ENCODE data around the gene ARHGEF10L.

ARHGEF10L gene

GRCh38 chr1:17689011-17689410, 149.5 kb downstream of the ARHGEF10L start:
- DNase-seq (ENCODE audit: low read depth) = no peak
- TF ChIP-seq CTCF (IDR thresholded peaks at IDR 0.05; ENCODE audit: insufficient read depth, low read depth, low read length, missing control alignments) = no peak
- H3K4me3 ChIP-seq (ENCODE audit: low read depth, low read length) = no peak overlapping the region

GRCh38 chr1:17690906-17691634, 151.6 kb downstream of the ARHGEF10L start:
- no peak for TF ChIP-seq CTCF (IDR thresholded peaks at IDR 0.05; ENCODE audit: insufficient read depth, low read depth, low read length, missing control alignments)
- DNase-seq (ENCODE audit: low read depth) = no peak
- no peak overlapping the region for H3K4me3 ChIP-seq (ENCODE audit: low read depth, low read length)

GRCh38 chr1:17692645-17693044, 153.1 kb downstream of the ARHGEF10L start:
- DNase-seq (ENCODE audit: low read depth) = no peak
- no peak overlapping the region for H3K4me3 ChIP-seq (ENCODE audit: low read depth, low read length)
- TF ChIP-seq CTCF (IDR thresholded peaks at IDR 0.05; ENCODE audit: insufficient read depth, low read depth, low read length, missing control alignments) = no peak

- no peak for TF ChIP-seq CTCF (IDR thresholded peaks at IDR 0.05; ENCODE audit: insufficient read depth, low read depth, low read length, missing control alignments)
Measured at GRCh38 chr1:17696417-17697301, 157.2 kb downstream of the ARHGEF10L start.

GRCh38 chr1:17697458-17697857, 158.0 kb downstream of the ARHGEF10L start:
- TF ChIP-seq CTCF (IDR thresholded peaks at IDR 0.05; ENCODE audit: insufficient read depth, low read depth, low read length, missing control alignments) = no peak
- DNase-seq (ENCODE audit: low read depth) = no peak
- H3K4me3 ChIP-seq (ENCODE audit: low read depth, low read length) = no peak overlapping the region

More at GRCh38 chr1:17696417-17697301, 157.2 kb downstream of the ARHGEF10L start:
- no peak overlapping the region for H3K4me3 ChIP-seq (ENCODE audit: low read depth, low read length)
- no peak for DNase-seq (ENCODE audit: low read depth)

GRCh38 chr1:17699581-17699980, 160.1 kb downstream of the ARHGEF10L start:
- no peak for TF ChIP-seq CTCF (IDR thresholded peaks at IDR 0.05; ENCODE audit: insufficient read depth, low read depth, low read length, missing control alignments)
- H3K4me3 ChIP-seq (ENCODE audit: low read depth, low read length) = no peak overlapping the region
- no peak for DNase-seq (ENCODE audit: low read depth)
